HEK293 (cell line): ENCODE measurements around the gene RRBP1.

Experiments
- CTCF ChIP-seq: fragments of 450-650 bp; formaldehyde crosslinking; IDR thresholded peaks from 2 replicates; pipeline ENCODE4 v1.5.1; 2016; ENCODE audit warnings: missing biosample characterization, missing genetic modification characterization
- PBX3 ChIP-seq: sonication (generic); formaldehyde crosslinking; IDR thresholded peaks from 2 replicates; pipeline ENCODE4 v1.8.1; 2022; ENCODE audit warnings: mild to moderate bottlenecking, moderate library complexity, missing genetic modification reagents
- ZNF10 ChIP-seq: fragments of 450-650 bp; formaldehyde crosslinking; IDR thresholded peaks from 2 replicates; pipeline ENCODE4 v1.5.1; 2017; ENCODE audit warnings: missing biosample characterization, missing genetic modification characterization
- ZNF335 ChIP-seq: fragments of 450-650 bp; formaldehyde crosslinking; conservative IDR thresholded peaks from 2 replicates; pipeline ENCODE4 v1.5.1; 2016; ENCODE audit warnings: missing biosample characterization, missing genetic modification characterization
- ZSCAN23 ChIP-seq: fragments of 450-650 bp; formaldehyde crosslinking; IDR thresholded peaks from 2 replicates; pipeline ENCODE4 v1.5.1; 2016; ENCODE audit warnings: missing biosample characterization, missing genetic modification characterization
- TF ChIP-seq, protein P1 (sequence below): fragments of 450-650 bp; formaldehyde crosslinking; conservative IDR thresholded peaks from 2 replicates; pipeline ENCODE4 v1.5.1; 2016; ENCODE audit warnings: low read depth, missing biosample characterization, missing genetic modification characterization
- TF ChIP-seq, protein P2 (sequence below): IDR thresholded peaks from 2 replicates; pipeline ENCODE4 v1.6.1; 2011; ENCODE audit warnings: mild to moderate bottlenecking, low read depth, low read length, borderline replicate concordance
- TF ChIP-seq, protein P3 (sequence below): fragments of 450-650 bp; formaldehyde crosslinking; IDR thresholded peaks from 2 replicates; pipeline ENCODE4 v1.5.1; 2017; ENCODE audit warnings: missing biosample characterization, mild to moderate bottlenecking, missing genetic modification characterization, moderate library complexity

DNA sequence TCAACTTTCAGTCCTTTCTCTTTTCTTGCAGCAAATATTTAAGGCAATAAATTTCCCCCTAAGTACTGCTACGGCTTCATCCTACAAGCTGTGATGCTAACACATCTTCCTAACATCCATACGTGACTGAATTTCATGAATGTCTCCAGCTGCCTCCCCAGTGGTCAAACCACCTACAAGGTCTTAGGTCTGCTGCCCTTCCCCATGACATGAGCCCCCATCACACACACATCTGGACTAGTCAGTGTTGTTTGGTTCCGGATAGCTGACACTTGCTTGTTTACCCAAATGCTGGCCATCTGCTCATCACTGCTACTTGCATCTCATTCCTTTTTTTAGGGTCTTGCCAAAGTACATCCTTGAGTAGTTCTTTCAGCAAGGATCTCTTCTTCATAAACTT lies 14.6 kb downstream of the RRBP1 start:
- no peak for TF ChIP-seq CTCF (tag by site-specific recombination)
- TF ChIP-seq, protein P1, sequence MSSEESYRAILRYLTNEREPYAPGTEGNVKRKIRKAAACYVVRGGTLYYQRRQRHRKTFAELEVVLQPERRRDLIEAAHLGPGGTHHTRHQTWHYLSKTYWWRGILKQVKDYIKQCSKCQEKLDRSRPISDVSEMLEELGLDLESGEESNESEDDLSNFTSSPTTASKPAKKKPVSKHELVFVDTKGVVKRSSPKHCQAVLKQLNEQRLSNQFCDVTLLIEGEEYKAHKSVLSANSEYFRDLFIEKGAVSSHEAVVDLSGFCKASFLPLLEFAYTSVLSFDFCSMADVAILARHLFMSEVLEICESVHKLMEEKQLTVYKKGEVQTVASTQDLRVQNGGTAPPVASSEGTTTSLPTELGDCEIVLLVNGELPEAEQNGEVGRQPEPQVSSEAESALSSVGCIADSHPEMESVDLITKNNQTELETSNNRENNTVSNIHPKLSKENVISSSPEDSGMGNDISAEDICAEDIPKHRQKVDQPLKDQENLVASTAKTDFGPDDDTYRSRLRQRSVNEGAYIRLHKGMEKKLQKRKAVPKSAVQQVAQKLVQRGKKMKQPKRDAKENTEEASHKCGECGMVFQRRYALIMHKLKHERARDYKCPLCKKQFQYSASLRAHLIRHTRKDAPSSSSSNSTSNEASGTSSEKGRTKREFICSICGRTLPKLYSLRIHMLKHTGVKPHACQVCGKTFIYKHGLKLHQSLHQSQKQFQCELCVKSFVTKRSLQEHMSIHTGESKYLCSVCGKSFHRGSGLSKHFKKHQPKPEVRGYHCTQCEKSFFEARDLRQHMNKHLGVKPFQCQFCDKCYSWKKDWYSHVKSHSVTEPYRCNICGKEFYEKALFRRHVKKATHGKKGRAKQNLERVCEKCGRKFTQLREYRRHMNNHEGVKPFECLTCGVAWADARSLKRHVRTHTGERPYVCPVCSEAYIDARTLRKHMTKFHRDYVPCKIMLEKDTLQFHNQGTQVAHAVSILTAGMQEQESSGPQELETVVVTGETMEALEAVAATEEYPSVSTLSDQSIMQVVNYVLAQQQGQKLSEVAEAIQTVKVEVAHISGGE: no peak
- TF ChIP-seq, protein P2, sequence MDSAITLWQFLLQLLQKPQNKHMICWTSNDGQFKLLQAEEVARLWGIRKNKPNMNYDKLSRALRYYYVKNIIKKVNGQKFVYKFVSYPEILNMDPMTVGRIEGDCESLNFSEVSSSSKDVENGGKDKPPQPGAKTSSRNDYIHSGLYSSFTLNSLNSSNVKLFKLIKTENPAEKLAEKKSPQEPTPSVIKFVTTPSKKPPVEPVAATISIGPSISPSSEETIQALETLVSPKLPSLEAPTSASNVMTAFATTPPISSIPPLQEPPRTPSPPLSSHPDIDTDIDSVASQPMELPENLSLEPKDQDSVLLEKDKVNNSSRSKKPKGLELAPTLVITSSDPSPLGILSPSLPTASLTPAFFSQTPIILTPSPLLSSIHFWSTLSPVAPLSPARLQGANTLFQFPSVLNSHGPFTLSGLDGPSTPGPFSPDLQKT: no peak
- TF ChIP-seq PBX3 (CRISPR knock-in tag): no peak
- no peak for TF ChIP-seq ZNF335 (tag by site-specific recombination)
- TF ChIP-seq ZNF10 (tag by site-specific recombination): no peak
- no peak for TF ChIP-seq ZSCAN23 (tag by site-specific recombination)
- TF ChIP-seq, protein P3, sequence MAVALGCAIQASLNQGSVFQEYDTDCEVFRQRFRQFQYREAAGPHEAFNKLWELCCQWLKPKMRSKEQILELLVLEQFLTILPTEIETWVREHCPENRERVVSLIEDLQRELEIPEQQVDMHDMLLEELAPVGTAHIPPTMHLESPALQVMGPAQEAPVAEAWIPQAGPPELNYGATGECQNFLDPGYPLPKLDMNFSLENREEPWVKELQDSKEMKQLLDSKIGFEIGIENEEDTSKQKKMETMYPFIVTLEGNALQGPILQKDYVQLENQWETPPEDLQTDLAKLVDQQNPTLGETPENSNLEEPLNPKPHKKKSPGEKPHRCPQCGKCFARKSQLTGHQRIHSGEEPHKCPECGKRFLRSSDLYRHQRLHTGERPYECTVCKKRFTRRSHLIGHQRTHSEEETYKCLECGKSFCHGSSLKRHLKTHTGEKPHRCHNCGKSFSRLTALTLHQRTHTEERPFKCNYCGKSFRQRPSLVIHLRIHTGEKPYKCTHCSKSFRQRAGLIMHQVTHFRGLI: no peak
